Right kidney (tissue), 1 donor: ENCODE measurements around the gene CD58.

ENCODE experiments used
- DNase-seq: peaks from one replicate; pipeline ENCODE4 v3.0.0-alpha.2; 2016

Gene CD58

DNA sequence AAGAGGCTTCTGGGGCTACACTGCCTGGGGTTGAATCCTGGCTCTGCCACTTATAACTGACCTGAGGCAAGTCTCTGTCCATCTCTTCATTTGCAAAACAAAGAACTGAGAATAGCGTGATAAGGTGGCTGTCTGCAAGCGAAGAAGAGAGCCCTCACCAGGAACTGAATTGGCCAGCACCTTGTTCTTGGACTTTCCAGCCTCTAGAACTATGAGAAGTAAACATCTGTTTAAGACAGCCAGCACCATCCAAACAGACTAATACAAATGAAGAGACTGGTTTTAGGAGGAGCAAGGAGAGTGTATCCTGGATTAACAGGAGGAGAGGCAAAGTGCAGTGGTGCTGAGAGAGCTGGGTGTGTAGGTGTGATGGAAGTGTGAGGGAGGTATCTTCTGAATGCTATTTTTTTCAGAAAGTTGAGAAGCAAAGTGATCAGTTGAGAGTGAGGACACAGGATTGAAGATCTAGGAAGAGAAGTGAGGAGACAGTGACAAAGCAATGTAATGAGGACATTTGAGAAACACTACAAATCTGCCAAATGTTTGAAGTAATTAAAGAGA, 59.3 kb downstream of the CD58 start:
- no peak for DNase-seq

DNA sequence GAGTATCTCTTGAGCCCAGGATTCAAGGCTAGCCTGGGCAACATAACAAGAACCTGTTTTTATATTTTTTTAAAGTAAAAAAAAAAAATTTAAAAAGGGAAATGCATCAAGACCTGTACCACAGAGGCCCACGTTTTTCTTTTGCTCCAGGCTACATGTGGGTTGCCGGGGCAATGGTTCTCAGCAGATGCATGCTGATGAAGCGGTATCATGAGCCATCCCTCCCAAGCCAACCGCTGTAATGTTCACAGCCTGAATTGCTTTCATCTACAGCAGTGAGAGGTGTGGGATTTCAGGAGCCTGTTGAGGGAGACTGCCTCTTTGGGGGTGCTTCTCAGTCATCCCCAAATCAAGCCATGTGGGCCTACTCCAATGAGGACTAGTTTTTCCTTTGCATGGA, 60.5 kb downstream of the CD58 start:
- DNase-seq: no peak

DNA sequence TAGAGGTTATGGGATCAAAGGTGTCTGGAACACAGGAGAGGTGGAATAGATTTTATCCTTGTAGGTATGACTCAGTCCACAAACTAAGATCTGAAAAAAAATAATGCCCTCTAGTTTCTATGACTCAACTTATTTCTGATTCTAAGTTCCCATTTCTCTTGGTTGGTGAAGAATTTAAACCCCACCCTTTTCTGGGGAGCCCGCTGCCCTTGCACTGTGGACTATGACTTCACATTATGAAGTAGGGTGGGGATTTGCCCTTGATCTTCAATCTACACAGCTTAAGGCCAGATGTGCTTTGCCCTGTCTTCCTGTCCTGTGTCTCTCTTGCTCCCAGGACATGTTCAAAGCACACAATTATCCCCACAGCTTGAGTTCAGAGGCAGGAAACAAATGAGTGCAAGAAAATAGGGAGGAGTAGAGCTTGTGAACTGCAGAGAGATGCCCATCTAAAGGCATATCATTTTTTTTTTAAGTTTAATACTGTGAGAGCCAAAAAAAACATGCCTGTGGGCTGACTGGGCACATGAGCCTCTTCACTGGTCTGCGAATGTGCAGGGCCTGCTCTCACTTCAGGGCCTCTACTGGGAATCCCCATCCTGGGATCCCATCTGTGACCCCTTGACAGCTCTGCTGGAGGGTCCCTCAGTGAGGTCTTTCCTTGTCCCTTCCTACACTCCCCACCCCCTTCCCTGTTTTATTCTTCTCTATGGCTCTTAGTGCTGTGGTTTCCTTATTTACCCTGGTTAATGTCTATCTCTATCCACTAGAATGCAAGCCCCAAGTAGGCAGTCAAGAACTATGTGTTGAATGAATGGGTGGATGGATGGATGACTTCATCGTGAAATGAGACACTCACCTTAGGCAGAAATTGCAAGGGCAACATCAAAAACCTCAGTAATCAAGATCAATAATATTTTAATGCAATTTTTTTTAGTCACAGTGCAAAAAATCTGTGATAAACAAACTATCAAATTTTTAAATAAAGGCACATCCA, 61.5 kb downstream of the CD58 start:
- no peak for DNase-seq

DNA sequence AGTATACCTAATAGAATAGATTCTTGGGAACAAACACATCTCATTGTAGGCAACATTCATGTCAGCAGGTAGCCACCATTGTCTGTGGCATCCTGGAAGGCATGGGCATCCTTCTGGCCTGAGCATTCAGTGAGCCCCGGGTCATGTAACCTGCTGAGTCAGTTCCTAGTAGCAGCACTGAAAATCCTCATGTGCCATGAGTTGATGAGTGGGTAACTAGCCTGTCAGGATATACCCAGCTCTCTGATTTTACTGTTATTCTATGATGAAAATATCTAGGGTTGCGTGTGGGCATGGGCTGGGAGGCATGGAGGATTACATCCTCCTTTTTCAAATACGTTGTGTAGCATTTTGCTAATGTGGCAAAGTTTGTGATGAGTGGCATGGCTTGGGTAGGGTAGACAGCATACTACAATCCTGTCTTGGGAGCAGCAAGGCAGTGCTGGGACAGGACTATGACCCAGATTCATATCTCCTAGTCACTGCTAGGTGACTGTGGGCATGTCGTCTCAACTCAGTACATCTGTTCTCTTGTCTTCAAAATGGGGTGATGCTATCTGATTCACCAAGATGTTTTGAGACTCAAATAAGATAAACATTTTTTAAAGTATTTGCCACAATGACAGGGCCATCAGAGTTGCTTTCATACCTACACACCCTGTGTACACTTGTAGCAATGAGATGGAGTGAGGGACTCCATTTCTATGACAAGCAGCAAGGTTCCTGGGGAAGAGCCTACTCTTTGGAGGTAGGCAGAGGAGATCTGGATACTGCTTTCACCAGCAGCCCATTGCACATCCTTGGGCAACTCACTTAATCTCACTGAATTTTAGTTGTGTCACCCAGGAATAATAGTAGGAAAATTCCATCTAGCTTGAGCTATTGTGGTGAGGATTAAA, 62.5 kb downstream of the CD58 start:
- DNase-seq: no peak

DNA sequence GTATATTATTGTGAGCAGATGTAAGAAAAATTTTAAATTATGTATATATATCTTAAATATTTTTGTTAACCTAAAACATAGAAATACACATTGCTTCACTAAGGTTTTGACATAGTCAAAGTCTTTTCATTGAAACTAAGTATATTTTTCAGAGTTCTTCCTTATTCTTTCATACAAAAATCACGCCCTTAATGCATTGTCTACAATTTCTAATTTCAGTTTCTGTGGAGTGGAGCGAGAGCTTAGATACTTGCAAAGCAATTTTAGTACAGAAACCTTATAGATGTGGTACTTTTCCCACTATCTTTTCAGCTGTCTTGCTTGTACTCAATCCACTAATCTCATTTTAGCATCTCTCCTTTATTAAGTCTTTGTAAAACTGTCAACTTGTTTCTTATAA, 63.2 kb downstream of the CD58 start:
- DNase-seq: no peak

DNA sequence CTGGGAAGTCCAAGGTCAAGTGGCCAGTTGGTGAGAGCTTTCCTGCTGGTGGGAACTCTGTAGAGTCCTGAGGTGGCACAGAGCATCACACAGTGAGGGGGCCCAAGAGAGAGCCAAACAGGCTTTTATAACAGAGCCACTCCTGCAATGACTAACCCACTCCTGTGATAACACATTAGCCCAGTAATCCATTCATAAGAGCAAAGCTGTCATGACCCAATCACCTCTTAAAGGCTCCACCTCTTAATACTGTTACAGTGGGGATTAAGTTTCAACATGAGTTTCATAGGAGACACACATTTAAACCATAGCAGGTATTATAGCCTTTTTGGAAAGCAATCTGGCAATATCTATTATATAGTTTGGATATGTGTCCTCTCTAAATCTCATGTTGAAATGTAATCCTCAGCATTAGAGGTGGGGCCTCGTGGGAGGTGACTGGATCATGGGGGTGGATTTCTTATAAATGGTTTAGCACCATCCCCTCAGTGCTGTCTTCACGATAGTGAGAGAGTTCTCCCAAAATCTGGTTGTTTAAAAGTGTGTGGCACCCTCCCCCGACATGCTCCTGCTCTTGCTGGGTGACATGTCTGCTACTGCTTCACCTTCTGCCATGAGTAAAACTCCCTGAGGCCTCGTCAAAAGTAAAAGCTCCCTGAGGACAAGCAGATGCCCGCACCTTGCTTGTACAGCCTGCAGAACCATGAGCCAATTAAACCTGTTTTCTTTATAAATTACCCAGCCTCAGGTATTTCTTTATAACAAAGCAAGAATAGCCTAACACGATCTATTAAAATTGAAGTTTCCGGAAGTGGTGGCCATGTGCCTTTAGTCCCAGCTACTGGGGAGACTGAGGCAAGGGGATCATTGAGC, 64.5 kb downstream of the CD58 start:
- DNase-seq: no peak

DNA sequence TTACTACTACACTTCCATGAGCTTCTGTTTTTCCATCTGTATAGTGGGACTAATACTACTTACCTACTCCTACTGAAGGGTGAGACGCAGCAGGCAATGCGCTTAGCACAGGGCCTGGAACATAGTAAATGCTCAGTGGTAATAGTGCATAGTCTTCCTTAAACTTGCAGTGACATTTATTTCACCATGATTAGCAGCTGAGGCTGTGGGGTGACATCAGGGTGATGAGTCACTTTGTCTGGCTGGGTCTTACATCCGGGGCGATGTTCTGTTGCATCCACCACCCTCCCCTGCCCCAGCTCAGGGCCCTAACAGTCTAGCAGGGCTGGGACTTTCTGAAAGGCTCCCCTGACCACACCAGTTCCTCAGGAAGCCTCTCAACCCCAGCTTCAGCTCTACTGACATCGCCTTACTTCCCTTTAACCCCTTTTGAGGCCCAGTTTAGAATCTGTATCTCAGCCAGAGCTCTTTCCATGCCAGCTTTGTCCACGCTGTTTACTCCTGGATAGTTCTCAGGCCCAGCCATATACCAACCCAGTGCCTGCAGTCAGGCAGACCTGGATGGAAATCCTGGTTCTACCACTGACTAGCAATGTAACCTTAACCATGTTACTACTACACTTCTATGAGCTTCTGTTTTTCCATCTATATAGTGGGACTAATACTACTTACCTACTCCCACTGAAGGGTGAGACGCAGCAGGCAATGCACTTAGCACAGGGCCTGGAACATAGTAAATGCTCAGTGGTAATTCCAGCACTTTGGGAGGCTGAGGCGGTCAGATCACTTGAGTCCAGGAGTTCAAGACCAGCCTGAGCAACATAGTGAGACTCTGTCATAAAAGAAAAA, 66.3 kb downstream of the CD58 start:
- DNase-seq: no peak

DNA sequence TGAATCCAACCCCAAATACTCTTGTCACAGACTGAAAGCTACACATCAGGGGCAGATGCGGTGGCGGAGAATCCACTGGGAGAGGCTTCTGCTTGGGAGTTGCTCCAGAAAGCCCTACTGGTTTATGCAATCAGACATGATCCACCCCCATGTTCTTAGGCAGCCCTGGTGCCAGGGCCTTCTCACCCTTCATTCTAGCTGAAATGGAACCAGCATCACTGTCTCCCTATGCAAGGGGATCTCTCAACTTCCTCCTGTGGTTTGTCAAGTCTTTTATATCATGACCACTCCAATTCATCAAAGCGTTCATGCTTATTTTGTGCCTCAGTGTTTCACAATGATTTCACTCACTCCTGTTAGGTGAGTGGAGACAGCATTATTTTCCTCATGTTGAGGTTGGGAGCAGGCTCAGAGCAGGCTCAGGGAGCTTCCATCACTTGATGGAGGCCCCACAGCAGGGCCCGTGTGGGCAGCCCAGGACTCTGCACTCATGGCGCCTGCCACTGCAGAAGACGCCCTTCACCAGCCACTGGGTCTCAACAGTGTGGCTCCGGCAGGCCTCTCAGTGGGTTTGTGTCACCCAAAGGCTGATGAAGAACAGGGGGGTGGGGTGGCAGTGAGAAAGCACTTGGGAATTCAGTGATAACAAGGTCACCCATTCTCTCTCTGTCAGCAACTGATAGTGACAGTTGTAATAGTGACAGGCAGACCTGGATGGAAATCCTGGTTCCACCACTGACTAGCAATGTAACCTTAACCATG, 67.1 kb downstream of the CD58 start:
- DNase-seq: no peak

DNA sequence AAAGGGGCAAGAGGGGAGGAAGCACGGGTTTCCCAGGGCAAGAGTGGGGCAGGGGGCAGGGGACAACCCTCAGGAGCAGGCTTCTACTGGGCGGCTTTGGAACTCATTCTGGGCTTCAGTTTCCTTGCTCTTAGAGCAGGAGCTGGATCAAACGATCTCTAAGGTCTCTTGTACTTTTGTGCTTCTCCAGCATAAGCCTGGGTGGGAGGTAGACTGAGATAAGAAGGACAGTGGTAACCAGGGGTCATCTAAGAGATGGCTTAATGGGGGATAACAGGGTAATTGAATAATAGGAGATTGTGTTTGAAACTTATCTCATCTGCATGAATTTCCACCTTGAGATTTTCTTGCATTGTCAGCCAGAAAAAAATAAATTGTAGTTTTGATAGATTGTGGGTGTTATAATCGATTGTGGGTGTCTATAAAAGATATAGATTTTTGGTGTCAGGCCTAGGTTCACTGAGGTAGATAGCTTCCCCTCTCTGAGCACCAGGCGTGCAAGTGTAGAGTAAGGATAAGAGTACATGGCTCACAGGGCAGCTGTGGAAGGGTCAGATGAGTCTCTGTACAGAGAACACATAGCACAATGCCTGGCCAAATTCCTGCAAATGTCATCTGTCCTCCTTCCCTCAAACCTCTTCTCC, 68.0 kb downstream of the CD58 start:
- no peak for DNase-seq

DNA sequence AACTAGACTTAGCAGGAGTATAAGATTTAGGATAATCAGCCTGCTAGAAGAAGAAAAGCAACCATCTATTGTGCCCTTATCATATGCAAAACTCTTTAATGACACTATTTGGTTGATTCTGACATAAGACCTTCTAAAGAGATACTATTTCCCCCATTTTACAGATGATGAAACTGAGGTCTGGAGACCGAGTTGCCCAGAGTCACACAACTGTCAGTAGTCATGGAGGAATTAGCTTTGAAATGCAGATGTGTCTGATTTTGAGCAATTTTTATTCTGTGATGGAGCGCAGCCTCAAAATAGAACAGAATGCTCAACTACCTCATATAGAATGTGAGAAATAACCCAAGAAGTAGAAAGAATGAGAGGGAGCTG, 69.0 kb downstream of the CD58 start:
- no peak for DNase-seq

DNA sequence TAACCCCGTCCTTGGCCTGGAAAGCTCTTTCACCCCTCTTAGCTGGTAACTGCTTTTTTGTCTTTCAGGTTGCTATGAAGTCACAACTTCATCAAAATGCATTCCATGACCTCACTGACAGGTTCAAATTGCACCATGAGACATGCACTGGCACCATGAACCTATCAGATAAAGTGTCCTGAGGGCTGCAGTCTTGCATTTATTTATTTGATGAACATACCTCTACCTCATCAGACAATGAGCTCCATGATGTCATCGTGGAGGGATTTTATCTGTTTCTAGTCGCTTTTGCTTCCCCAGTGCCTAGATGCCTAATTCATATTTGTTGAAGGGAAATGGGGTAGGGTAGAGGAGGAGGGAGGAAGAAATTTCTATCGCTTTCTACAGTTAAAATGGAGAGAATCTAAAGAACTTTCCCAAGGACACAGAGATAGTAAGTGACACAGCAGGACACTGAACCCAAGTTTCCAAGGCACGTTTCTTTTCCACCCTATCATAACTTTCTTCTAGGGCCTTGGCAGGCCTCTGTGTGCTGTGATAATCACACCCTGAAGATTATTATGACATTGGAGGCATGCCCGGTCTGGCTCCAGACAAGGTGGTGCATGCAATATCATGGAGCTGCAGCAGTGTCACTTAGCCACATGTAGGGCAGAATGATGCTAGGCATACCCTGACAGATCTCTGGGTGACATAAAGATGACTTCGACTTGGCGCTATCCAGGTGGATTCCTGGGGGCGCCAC, 69.5 kb downstream of the CD58 start:
- DNase-seq: no peak

DNA sequence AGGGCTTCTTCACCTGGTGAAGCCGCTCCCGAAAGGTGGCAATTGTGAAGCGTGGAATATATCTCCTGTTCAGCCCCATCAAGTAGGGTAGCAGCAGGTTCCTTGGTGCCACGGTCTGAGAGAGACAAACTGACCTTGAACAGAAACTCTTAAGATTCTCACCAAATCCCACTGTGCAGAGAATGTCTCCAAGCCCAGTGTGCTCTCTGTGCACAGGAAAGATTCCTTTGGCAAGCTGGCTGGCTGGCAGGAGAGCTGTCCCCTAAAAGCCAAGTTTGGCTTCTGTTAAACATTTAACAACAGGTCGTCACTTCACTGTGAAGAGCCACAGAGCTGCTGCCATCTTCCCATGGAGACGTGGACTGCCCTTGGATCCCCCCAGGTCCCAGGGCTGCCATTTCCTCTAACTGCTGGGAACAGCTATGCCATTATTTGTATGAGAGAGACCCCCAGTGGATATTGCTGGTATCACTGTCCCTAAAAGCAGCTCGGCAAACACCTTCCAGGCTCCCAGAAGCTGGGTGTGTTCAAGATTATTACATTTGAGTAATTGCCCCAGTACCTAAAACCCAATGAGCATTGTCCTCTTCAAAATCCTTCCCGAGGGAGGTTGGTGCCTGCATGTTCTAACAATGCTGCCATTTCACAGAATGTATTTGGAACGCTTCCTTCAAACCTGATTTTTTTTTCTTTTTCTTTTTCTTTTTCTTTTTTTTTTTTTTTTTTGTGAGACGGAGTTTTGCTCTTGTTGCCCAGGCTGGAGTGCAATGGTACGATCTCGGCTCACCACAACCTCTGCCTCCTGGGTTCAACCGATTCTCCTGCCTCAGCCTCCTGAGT, 71.8 kb downstream of the CD58 start:
- peak; percentile 65 for DNase-seq

DNA sequence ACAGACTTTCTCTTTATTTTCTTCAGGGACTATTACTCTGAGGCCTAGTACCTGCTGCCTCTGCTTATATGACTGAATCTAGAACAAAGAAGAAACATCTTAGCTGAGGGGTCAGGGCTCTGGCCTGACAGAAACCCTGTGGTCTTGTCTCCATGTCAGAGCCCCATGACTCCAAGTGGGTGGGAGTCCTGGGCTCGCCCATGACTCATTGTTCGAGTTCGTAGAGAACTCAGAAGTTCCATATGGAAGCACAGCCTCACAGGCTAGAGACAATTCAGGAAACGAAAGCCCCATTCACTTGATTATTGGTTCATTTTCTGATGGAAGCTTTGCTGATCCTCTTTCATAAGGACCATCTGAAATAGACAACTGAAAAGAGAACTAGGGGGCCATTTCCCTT, 73.2 kb downstream of the CD58 start:
- DNase-seq: no peak

DNA sequence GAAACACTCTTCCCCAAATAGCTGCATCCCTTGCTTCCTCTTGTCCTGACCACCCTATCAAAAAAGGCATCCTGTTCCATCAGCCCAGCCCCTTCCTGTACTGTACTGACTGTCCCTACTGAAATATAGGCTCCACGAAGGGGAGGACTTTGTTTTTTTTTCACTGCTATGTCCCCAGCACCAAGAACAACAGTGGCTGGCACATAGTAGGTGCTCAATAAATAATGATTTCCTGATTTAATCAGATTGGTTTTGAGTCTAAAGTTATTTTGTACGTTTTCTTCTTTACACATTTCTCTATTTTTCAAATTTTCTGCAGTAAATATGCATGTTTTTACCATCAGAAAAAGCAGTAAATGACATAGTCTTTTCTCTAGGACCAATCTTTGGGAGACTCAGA, 73.9 kb downstream of the CD58 start:
- DNase-seq: no peak

DNA sequence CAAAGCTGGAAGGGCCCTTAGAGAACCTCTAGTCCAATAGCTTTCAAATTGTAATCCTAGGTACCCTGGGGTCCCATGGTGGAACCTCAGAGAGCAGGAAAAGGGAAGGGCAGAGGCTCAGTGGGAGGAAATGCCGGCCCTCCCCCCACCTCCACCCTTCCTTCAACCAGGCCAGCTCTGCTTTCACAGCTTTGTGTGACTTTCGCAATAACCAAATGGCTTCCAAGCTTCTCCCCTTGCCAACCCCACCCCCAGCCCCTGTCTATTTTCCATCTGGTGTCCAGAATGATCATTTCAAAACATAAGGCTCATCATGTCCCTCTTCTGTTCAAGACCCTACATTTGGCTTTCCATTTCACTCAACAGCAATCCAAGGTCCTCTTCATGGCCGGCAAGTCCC, 74.4 kb downstream of the CD58 start:
- DNase-seq: no peak

DNA sequence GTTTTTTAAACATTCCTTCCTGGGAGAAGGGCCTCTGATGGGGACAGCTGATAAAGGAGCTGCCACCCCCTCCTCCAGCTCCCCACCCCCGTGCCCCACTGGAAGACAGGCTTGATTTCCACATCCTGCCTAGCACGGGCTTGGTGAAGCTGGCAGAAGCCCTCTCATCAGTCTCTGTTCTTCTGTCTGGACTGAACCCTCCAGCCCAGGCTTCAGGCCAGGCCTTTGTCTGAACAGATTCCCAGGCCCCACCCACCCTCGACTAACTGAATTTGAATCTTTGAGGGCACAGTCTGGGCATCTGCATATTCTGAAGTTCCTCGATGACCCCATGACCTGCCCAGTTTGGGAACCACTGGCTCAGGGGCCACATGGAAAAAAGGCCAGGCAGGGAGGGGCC, 75.3 kb downstream of the CD58 start:
- DNase-seq: no peak

DNA sequence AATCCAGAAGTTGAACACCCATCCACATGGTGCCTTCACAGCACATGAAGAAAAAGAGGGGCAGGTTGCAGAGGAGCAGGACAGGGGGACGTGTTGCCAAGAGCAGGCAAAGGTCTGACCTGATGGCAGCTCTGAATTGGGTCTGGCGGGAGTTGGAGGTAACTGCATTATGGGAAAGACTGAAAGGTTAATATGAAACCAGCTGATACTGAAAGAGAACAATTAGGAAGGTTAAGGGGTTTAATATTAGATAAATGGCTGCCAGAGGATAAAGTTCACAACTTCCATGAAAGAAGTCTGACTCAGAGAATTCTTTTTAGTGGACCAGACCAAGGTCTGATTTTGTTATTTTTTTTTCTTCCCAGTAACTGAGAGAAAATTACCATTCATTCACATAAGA, 76.1 kb downstream of the CD58 start:
- DNase-seq: no peak

DNA sequence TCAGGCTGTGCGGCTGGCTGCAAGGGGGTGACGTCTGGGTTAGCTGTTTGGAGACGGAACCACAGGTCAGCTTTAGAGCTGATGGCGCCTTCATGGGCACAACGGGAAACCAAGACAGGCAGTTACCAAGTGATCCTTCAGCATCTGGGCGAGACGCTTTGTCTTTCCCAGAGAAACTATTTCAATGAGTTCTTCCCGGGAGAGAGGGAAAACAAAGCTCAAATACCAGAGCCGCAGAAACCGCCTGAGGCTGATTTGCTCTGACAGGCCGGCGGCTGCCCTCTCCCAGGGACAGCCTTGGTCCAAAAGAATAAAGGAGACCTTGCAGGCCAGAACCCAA, 76.5 kb downstream of the CD58 start:
- DNase-seq: no peak
